NCI-H226 (cell line): ENCODE measurements around the gene PPP6R3.
"Not testable (repeated sequence)": the region's sequence is repeated elsewhere in the genome, so short reads cannot be mapped to it uniquely, and the experiment has no call there.

Experiments
- DNase-seq: peaks from one replicate; pipeline ENCODE4 v3.0.0-alpha.2; 2015

Gene PPP6R3, protein sequence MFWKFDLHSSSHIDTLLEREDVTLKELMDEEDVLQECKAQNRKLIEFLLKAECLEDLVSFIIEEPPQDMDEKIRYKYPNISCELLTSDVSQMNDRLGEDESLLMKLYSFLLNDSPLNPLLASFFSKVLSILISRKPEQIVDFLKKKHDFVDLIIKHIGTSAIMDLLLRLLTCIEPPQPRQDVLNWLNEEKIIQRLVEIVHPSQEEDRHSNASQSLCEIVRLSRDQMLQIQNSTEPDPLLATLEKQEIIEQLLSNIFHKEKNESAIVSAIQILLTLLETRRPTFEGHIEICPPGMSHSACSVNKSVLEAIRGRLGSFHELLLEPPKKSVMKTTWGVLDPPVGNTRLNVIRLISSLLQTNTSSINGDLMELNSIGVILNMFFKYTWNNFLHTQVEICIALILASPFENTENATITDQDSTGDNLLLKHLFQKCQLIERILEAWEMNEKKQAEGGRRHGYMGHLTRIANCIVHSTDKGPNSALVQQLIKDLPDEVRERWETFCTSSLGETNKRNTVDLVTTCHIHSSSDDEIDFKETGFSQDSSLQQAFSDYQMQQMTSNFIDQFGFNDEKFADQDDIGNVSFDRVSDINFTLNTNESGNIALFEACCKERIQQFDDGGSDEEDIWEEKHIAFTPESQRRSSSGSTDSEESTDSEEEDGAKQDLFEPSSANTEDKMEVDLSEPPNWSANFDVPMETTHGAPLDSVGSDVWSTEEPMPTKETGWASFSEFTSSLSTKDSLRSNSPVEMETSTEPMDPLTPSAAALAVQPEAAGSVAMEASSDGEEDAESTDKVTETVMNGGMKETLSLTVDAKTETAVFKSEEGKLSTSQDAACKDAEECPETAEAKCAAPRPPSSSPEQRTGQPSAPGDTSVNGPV

DNA sequence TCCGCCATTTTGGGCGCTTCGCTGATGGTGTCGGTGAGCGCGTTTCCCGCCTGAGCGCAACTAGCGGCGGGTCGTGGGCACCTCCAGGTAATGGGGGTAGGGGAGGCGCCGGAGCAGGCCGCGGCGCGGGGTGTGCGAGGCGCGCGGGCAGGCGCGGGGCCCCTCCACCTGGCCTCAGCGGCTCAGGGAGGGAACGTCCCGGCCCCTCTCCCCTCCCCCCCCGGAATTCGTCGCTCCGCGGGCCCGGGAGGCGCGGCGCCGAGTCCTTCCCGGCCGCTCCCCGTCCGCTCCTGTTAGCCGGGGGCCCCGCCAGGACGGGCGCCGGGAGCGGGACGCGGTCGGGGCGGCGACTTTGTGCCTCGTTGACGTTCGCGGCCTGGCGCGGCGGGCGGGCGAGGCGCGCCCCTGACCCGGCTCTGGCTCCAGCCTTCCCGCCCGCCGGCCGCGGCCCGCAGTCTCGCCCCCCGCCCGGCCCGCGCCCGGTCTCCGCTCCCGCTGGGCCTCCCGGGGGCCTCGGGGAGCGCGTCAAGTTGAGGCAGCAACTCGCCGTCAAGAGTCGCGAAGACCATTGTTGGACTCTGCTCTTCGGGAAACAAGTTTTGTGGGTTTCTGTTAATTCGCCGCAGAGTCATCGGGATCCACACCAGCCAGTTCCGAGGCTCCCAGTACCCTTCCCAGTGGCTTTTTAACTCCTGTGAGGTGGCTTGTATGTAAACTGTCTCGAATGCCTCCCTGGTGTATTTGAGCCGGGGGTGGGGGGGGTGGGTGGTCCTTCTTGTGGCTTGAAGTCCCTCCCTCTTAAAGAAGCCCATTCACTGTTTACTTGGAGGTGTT, at the start of gene PPP6R3:
Gene PPP6R3 (plus strand): TSS at position 12 of the 834 bp plus-strand sequence. CDS start 76,913 bp downstream, outside the sequence.
- DNase-seq, result no peak

DNA sequence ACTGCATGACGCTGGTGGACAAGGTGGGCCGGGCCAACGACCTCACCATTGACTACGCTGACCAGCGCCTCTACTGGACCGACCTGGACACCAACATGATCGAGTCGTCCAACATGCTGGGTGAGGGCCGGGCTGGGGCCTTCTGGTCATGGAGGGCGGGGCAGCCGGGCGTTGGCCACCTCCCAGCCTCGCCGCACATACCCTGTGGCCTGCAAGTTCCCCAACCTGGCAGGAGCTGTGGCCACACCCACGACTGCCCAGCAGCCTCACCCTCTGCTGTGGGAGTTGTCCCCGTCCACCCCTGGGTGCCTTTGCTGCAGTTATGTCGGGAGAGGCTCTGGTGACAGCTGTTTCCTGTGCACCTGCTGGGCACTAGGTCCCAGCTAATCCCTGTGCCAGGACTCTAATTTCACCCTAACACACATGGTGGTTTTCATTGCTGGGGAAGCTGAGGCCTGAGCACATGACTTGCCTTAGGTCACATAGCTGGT, 49.0 kb upstream of the PPP6R3 start:
- no peak for DNase-seq

DNA sequence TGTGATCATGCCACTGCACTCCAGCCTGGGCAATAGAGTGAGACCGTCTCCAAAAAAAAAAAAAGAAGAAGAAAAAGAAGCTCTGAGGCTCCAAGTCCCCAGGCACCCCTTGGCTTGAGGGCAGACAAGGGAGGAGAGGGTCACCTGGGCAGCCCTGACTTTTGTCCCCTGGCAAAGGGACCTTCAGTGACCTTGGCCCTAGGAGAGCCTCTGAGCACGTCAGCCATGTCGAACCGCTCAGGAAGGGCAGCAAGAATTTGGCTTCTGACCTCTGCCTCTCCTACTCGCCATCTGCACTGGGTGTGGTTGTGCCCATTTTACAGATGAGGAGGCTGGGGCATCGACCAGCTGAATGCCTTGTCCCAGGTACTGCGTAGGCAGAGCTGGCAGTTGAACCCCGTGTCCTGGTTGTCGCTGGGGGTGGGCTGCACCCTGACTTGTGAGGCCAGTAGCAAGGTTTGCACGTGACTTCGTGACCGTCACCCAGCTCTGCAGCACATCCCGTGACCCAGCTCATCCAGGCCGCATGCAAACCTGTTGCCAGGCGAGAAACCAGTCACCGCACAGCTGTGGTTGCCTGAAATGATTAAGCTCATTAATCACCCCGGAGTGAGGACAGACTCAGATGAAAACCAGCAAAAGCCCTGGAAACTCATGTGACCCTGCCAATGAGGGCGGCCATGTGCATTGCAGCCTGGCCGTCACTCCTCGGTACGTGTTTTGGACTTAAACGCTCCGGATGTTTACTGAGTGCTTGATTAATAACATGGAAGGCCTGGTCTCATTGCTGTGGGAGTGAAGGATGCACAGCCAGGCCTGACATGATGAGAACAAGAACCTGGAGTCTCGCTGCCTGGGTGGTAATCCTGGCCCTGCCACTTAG, 47.7 kb upstream of the PPP6R3 start:
- DNase-seq, result no peak

DNA sequence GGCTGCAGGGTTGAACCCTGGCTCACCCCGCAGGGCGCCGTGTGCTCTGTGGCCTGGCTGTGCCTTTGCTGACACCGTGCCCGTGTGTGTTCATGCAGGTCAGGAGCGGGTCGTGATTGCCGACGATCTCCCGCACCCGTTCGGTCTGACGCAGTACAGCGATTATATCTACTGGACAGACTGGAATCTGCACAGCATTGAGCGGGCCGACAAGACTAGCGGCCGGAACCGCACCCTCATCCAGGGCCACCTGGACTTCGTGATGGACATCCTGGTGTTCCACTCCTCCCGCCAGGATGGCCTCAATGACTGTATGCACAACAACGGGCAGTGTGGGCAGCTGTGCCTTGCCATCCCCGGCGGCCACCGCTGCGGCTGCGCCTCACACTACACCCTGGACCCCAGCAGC, 47.0 kb upstream of the PPP6R3 start:
- DNase-seq, result no peak

DNA sequence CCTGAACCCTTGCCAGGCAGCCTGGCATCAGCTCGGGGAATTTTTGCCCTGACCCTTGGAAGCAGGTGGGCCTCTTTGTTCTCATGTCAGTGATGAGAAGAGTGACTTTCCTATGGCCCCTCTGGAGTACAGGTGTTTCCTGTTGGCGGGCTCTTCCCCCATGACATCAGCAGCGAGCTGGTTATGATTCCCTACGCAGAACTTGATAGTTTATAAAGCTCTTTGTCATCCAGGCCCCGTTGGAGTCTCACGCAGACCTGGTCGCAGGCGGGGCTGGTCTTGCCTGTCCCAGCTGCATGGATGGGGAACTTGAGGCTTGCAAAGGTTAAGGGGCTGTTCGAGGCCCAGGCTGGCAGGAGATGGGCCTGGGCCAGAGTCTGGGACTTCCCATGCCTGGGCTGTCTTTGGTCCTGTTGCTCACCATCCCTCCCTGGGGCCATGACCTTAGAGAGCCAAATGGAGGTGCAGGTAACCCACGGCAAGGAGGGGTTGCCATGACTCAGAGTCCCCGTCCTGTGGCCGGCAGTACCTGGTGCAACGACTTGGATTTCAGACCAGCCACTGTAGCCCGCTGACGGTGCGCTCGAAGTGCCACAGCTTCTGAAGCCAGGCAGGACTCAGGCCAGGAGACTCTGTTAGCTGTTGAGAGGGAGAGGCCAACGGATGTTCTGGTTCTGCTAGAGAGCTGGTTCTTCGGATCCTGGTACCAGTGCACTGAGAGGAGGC, 45.9 kb upstream of the PPP6R3 start:
- DNase-seq, result no peak

DNA sequence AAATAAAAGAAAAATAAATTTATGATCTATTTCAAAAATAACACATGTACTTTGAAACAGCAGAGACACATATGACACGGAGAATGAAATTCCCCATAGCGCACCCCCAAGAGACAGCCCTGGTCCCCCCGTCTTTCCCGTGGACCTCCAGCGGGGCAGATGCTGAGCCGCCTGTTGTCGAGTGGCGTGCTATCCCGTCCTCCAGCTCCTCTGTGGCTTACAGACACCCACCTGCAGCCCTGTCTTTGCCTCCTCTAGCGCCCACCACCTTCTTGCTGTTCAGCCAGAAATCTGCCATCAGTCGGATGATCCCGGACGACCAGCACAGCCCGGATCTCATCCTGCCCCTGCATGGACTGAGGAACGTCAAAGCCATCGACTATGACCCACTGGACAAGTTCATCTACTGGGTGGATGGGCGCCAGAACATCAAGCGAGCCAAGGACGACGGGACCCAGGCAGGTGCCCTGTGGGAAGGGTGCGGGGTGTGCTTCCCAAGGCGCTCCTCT, 44.4 kb upstream of the PPP6R3 start:
- no peak for DNase-seq

DNA sequence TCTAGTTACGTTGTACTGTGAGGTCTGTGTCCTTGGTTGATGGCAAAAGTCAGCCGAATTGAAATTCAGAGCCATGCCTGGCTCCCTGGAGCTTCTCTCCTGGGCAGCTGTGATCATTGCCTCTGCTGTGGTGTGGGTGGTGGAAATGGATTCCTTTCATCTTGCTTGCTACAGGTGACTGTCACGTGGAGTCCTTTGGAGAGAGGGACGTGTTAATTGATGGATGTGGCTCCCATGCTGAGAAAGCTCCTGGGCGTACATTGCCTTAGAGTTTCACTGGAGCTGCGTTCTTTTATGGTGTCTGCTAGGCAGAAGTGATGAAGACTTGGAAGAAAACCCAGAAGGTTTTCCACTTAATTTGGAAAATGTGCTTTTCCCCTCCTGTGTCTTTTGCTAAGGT, 41.9 kb upstream of the PPP6R3 start:
- no peak for DNase-seq

DNA sequence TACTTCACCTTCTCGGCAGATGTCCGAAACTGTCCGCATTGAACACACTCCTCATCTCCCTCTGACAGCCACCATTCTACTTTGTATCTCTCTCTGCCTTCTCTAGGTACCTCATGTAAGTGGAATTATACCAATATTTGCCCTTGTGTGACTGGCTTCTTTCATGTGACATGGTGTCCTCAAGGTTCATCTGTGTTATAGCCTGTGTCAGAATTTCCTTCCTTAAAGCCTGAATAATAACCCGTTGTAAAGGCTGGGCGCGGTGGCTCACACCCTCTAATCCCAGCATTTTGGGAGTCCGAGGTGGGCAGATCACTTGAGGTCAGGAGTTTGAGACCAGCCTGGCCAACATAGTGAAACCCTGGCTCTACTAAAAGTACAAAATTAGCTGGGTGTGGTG, 40.4 kb upstream of the PPP6R3 start:
- no peak for DNase-seq

DNA sequence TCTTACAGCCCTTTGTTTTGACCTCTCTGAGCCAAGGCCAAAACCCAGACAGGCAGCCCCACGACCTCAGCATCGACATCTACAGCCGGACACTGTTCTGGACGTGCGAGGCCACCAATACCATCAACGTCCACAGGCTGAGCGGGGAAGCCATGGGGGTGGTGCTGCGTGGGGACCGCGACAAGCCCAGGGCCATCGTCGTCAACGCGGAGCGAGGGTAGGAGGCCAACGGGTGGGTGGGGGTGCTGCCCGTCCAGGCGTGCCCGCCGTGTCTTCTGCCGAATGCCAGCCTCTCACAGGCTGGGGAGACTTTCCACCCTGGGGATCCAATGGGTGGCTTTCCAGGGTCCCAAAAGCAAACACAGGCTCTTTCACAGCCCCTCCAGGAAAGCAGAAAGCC, 37.1 kb upstream of the PPP6R3 start:
- no peak for DNase-seq

DNA sequence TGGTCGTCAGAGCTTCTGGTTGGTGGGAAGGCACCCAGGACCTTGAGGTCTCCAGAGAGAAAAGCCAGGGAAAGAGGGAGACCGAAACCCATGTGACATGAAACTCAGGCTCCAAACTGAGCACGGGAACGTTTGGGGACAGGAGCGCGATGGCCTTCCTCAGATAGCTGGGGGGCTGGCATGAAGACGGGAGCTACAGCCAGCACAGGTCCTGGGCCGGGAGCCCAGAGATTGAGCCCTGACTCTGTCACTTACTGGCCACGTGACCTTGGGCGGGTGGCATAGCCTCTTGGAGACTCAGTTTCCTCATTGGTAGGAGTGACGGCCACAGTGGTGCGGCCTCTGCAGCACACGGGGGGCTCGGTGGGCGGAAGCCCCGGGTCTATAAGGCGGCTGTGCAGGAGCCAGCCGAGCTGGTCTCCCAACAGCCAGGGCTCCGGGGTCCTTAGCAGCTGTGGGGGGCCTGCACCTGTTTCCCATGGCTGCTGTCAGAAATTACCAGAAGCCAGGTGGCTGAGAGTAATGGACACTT, 36.4 kb upstream of the PPP6R3 start:
- DNase-seq, result no peak

DNA sequence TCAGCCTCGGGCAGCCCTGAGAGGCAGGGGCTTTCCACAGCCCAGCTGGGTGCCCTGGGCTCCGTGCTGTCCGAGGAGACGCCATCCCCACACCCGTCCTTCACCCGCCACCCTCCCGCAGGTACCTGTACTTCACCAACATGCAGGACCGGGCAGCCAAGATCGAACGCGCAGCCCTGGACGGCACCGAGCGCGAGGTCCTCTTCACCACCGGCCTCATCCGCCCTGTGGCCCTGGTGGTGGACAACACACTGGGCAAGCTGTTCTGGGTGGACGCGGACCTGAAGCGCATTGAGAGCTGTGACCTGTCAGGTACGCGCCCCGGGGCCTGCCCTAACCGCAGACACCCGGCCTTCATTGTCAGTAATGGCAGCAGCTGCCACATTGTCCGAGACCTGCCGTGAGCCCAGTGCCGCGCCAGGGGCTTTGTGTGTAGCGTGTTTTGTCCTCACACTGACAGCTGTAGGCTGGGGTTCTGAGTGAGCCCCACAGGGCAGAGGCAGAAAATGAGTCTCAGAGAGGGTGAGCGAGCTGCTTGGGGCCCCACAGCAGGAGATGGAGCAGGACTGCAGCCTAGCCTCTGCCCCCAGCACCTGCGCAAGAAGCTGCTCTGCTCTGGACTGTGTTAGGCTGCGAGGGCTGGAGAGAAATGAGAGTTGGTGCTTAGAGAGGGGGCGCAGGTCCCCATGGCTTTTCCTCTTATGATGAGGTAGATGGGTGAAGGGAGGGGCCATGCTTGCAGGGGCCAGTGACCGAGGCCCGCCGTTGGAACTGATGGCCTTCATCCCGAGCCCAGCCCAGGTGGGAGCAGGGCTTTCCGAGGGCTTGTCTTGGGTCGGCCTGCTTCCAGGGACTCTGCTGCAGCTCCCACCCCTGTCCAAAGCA, 35.3 kb upstream of the PPP6R3 start:
- no peak for DNase-seq

DNA sequence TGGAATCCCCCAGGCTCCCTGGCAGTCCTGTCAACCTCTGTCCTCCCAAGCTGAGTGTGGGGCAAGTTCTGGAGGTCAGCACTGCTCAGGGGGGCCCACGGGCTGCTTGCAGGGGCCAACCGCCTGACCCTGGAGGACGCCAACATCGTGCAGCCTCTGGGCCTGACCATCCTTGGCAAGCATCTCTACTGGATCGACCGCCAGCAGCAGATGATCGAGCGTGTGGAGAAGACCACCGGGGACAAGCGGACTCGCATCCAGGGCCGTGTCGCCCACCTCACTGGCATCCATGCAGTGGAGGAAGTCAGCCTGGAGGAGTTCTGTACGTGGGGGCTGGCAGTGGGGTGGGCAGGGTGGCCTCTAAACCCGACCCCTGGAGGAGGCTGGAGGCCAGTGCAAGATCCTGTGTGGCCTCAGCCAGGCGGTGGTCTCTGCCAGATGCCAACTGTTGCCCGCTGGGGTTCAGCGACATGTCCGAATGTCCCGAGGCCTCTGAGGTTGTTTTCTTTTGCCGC, 34.6 kb upstream of the PPP6R3 start:
- no peak for DNase-seq

DNA sequence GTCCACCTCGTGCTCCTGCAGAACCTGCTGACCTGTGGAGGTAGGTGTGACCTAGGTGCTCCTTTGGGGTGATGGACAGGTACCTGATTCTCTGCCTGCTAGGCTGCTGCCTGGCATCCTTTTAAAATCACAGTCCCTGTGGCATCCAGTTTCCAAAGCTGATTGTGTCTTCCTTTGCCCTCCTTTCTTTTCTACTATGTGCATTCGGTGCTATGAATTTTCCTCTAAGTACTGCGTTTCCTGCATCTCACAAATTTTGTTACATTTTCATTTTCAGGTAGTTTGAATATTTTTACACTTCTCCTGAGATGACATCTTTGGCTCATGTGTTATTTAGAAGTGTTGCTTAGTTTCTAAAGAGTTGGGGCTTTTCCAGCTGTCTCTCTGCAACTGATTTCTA, 30.9 kb upstream of the PPP6R3 start:
- no peak for DNase-seq

DNA sequence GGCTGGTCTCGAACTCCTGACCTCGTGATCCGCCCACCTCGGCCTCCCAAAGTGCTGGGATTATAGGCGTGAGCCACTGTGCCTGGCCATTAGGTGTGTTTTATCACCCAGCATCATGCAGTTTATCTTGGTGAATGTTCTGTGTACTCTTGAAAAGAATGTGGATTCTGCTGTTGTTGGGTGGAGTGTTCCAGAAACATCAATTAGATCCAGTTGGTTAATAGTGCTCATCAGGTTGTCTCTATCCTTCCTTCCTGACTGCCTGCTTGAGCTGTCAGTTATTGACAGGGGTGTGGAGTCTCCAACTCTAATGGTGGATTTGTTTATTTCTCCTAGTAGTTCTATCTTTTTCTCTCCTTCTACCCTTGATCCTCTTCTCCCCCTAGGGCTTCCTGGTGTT, 30.2 kb upstream of the PPP6R3 start:
- DNase-seq, result no peak

DNA sequence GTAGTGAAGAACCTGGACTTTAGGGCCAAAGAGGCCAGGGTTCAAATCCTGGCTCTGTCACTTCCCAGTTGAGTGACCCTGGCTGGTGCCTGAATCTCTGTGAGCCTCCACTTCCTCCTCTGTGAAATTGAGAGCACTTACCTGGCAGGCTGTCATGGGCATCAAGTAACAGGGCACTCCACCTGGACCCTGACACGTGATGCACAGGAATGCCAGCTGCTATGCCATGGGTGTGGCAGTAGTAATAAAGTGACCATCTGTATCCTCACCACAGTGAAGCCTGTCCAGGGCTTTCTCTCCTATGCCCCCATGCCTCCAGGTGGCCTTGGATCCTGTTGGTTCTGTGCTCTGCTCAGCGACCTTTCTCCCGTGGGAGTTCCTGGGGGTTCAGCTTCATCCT, 29.8 kb upstream of the PPP6R3 start:
- DNase-seq, result no peak

DNA sequence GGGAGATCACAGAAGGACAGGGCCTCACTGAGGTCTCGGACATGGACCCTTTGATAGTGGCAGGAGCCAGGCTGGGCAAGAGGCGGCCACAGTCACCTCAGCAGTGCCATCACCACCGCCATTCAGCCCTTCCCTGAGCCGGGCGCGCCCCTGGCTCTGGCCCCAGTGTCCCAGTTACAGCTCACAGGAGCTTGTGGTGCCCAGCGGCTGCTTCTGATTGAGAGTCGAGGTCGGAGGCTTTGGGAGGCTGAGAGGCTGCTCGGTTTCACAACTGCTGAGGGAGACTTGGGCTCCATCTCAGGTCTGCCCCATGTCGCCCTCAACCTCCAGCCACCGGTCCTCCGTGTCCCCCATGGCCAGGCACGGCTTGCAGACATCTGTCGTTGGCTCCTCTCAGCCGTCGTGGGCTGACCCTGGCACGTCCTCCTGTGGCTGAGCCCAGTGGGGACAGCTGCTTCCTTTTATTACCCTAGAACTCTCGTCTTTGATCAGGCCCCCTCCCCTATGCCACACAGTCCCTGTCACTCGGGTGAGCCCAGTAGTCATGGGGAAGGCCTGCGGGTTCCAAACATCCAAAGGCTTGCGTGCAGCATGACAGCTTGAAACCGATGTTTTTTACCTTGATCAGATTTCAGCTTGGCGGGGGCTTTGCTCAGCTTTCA, 28.4 kb upstream of the PPP6R3 start:
- DNase-seq, result no peak

DNA sequence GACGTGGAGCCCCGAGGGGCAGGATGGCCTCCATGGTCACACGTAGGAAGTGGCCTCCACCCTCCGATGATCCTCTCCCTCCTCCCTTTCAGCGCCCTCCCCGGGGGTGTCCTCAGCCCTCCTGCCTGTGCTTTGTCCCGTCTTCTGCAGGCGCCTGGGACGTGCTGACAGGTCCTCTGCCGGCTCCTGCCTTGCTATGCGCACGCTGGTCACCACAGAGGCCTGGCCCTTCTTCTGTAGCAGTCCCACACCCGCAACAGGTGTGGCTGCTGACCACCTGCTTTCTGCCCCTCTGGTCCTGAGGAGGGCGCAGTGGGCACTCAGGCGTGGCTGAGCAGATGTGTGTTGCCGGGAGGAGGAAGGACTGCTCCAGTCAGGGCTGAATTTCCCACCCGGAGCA, 27.7 kb upstream of the PPP6R3 start:
- no peak for DNase-seq

DNA sequence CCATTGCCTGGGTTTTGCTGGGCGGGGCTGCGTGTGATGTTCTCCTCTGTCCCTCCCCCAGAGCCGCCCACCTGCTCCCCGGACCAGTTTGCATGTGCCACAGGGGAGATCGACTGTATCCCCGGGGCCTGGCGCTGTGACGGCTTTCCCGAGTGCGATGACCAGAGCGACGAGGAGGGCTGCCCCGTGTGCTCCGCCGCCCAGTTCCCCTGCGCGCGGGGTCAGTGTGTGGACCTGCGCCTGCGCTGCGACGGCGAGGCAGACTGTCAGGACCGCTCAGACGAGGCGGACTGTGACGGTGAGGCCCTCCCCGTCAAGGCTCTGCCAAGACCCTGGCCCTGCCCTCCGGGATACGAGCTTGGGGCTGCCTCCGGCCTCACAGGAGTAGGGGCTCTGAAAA, 27.0 kb upstream of the PPP6R3 start:
- no peak for DNase-seq

DNA sequence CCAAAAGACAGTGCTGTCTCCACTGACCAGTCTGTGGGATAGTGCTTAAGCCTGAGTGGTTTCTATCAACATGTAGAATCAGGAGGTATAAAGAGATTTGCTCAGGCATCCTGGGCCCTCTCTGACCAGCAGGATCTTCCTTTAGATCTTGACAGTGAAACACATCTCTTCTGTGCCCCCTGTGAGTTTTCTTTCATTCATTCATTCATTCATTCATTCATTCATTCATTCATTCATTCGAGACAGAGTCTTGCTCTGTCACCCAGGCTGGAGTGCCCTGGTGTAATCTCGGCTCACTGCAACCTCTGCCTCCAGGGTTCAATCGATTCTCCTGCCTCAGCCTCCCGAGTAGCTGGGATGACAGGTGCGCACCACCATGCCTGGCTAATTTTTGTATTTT, 26.4 kb upstream of the PPP6R3 start:
- DNase-seq, result not testable (repeated sequence)
